ENCODE measurements around the gene ADAM17. TPM values are rescaled to one million over a fixed set of nuclear protein-coding genes. Genes with fewer than 3 reads are reported as not detected.

ADAM17 gene
- polyA plus RNA-seq, 1 of the 3 experiments (the other 2 are of a cell fraction): 17.1 TPM

DNA sequence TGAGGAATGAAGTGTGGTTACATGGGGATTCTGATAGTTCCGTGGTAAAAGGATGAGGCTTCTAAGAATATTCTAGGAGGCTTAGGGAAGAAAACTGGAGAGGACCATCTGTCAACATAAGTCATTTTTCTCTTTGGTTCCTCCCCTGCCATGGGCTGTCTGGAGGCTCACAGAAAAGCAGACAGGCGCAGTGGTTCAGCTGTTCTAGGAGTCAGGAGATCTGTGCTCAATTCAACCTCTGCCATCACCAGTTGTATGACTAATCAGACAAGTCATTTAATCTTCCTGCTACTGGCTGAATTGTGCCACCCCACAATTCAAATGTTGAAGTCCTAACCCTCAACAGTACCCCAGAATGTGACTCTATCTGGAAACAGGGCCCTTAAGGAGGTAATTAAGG lies 36.4 kb downstream of the ADAM17 start:
- no peak for DNase-seq
- no peak overlapping the region for H3K27ac ChIP-seq (ENCODE audit: low read depth in 2 of 2, low read length in 1 of 2)
- 93% methylated on average over 2 of the region's 2 CpGs for WGBS (ENCODE audit: low lambda C conversion rate)

DNA sequence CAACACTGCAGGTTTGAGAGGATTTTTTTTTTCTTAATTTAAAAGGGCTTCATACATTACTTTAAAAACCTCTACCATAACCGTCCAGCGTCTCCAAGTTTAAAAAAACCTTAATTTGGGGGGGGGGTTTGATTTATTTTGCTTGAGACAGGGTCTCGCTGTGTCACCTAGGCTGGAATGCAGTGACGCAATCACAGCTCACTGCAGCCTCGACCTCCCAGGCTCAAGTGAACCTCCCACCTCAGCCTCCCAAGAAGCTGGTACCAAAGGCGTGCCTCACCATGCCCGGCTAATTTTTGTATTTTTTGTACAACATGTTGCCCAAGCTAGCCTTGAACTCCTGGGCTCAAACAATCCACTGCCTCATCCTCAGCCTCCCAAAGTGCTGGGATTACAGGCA lies 36.9 kb downstream of the ADAM17 start:
- Histone ChIP-seq H3K36me3 (replicated peaks in 1 of 2; ENCODE audit: control insufficient read depth in 1 of 2, insufficient read depth in 2 of 2, low read length in 1 of 2) (peaks cover 68 to 69% of the 10 kb centered on the region in 2 experiments), H3K4me2 (no peak overlapping the region), H3K4me3 (ENCODE audit: low read depth in 2 of 2, low read length in 1 of 2) (no peak overlapping the region), H3K79me2 (ENCODE audit: insufficient read depth) (no peaks in the 10 kb centered on the region), H3K9me3 (no peaks in the 10 kb centered on the region), H3K9ac (no peak overlapping the region), H3K9me2 (no peaks in the 10 kb centered on the region), H4K20me1 (ENCODE audit: insufficient read depth) (no peaks in the 10 kb centered on the region), H3K27me3 (ENCODE audit: insufficient read depth) (no peaks in the 10 kb centered on the region), H3K27ac (ENCODE audit: low read depth in 2 of 2, low read length in 1 of 2) (no peak overlapping the region), H3F3A (replicated peaks; ENCODE audit: insufficient read depth) (no peaks in the 10 kb centered on the region), H2AFZ (ENCODE audit: low read depth) (no peak overlapping the region), H3K4me1 (ENCODE audit: control insufficient read depth in 1 of 2, insufficient read depth in 2 of 2, low read depth in 1 of 2, low read length in 1 of 2) (no peaks in the 10 kb centered on the region)
- POLR2A ChIA-PET: no interaction called here
- no peak for TF ChIP-seq JUND (IDR thresholded peaks at IDR 0.05)
- TF ChIP-seq TEAD4 (IDR thresholded peaks at IDR 0.05; ENCODE audit: borderline replicate concordance, insufficient read depth): no peak
- TF ChIP-seq ELF1 (IDR thresholded peaks at IDR 0.05): no peak
- no peak for TF ChIP-seq MEF2A (IDR thresholded peaks at IDR 0.05; ENCODE audit: borderline replicate concordance, low read depth)
- no peak for TF ChIP-seq YY1 (IDR thresholded peaks at IDR 0.05; ENCODE audit: low read depth)
- no peak for TF ChIP-seq TAF1 (IDR thresholded peaks at IDR 0.05; ENCODE audit: borderline replicate concordance, low read depth, low read length)
- TF ChIP-seq, protein P1, sequence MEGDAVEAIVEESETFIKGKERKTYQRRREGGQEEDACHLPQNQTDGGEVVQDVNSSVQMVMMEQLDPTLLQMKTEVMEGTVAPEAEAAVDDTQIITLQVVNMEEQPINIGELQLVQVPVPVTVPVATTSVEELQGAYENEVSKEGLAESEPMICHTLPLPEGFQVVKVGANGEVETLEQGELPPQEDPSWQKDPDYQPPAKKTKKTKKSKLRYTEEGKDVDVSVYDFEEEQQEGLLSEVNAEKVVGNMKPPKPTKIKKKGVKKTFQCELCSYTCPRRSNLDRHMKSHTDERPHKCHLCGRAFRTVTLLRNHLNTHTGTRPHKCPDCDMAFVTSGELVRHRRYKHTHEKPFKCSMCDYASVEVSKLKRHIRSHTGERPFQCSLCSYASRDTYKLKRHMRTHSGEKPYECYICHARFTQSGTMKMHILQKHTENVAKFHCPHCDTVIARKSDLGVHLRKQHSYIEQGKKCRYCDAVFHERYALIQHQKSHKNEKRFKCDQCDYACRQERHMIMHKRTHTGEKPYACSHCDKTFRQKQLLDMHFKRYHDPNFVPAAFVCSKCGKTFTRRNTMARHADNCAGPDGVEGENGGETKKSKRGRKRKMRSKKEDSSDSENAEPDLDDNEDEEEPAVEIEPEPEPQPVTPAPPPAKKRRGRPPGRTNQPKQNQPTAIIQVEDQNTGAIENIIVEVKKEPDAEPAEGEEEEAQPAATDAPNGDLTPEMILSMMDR (IDR thresholded peaks at IDR 0.05): no peak
- no peak for TF ChIP-seq TCF12 (IDR thresholded peaks at IDR 0.05)
- TF ChIP-seq FOSL2 (IDR thresholded peaks at IDR 0.05; ENCODE audit: borderline replicate concordance, low read depth): no peak
- TF ChIP-seq CHD2 (IDR thresholded peaks at IDR 0.05; ENCODE audit: low read length, partially characterized antibody): no peak
- TF ChIP-seq RAD21 (IDR thresholded peaks at IDR 0.05; ENCODE audit: low read length): no peak
- no peak for TF ChIP-seq GABPA (IDR thresholded peaks at IDR 0.05; ENCODE audit: low read depth)
- no peak for TF ChIP-seq SMC3 (IDR thresholded peaks at IDR 0.05; ENCODE audit: low read depth, low read length)
- TF ChIP-seq, protein P2, sequence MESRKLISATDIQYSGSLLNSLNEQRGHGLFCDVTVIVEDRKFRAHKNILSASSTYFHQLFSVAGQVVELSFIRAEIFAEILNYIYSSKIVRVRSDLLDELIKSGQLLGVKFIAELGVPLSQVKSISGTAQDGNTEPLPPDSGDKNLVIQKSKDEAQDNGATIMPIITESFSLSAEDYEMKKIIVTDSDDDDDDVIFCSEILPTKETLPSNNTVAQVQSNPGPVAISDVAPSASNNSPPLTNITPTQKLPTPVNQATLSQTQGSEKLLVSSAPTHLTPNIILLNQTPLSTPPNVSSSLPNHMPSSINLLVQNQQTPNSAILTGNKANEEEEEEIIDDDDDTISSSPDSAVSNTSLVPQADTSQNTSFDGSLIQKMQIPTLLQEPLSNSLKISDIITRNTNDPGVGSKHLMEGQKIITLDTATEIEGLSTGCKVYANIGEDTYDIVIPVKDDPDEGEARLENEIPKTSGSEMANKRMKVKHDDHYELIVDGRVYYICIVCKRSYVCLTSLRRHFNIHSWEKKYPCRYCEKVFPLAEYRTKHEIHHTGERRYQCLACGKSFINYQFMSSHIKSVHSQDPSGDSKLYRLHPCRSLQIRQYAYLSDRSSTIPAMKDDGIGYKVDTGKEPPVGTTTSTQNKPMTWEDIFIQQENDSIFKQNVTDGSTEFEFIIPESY (IDR thresholded peaks at IDR 0.05; ENCODE audit: borderline replicate concordance, low read depth): no peak
- TF ChIP-seq, protein P3, sequence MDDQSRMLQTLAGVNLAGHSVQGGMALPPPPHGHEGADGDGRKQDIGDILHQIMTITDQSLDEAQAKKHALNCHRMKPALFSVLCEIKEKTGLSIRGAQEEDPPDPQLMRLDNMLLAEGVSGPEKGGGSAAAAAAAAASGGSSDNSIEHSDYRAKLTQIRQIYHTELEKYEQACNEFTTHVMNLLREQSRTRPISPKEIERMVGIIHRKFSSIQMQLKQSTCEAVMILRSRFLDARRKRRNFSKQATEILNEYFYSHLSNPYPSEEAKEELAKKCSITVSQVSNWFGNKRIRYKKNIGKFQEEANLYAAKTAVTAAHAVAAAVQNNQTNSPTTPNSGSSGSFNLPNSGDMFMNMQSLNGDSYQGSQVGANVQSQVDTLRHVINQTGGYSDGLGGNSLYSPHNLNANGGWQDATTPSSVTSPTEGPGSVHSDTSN (IDR thresholded peaks at IDR 0.05): no peak
- DNase-seq: no peak
- WGBS (ENCODE audit: low lambda C conversion rate): 94% methylated on average over 7 of the region's 7 CpGs
- CTCF ChIA-PET: interaction anchor here (1.3 to 1.5 kb wide), 2 partner anchors 13 to 21 kb away, joined by 4 to 6 read pairs; no protein-coding TSS in a partner anchor

More for the DNA sequence above, 36.4 kb downstream of the ADAM17 start:
- peaks cover 69 to 73% of the 10 kb centered on the region in 2 experiments for H3K36me3 ChIP-seq (replicated peaks in 1 of 2; ENCODE audit: control insufficient read depth in 1 of 2, insufficient read depth in 2 of 2, low read length in 1 of 2)
- no peaks in the 10 kb centered on the region for H3K27me3 ChIP-seq (ENCODE audit: insufficient read depth)
- H3K4me1 ChIP-seq (ENCODE audit: control insufficient read depth in 1 of 2, insufficient read depth in 2 of 2, low read depth in 1 of 2, low read length in 1 of 2): no peaks in the 10 kb centered on the region
- H3K9me2 ChIP-seq: no peaks in the 10 kb centered on the region
- no peaks in the 10 kb centered on the region for H3F3A ChIP-seq (replicated peaks; ENCODE audit: insufficient read depth)
- no peaks in the 10 kb centered on the region for H3K79me2 ChIP-seq (ENCODE audit: insufficient read depth)
- H3K4me2 ChIP-seq: no peak overlapping the region
- ChIA-PET POLR2A (no interaction called here), CTCF (no interaction called here)
- no peak overlapping the region for H2AFZ ChIP-seq (ENCODE audit: low read depth)
- H3K9ac ChIP-seq: no peak overlapping the region
- no peaks in the 10 kb centered on the region for H4K20me1 ChIP-seq (ENCODE audit: insufficient read depth)
- H3K9me3 ChIP-seq: no peaks in the 10 kb centered on the region
- H3K4me3 ChIP-seq (ENCODE audit: low read depth in 2 of 2, low read length in 1 of 2): no peak overlapping the region
- TF ChIP-seq FOXJ3 (CRISPR knock-in tag; IDR thresholded peaks at IDR 0.05): no peak
- TF ChIP-seq RXRA (IDR thresholded peaks at IDR 0.05; ENCODE audit: borderline replicate concordance, low read depth): no peak
- no peak for TF ChIP-seq TEAD4 (IDR thresholded peaks at IDR 0.05; ENCODE audit: borderline replicate concordance, insufficient read depth)
- TF ChIP-seq NRF1 (IDR thresholded peaks at IDR 0.05; ENCODE audit: low read depth, low read length): no peak
- no peak for TF ChIP-seq JUND (IDR thresholded peaks at IDR 0.05)
- TF ChIP-seq TCF12 (IDR thresholded peaks at IDR 0.05): no peak
- TF ChIP-seq, protein P4, sequence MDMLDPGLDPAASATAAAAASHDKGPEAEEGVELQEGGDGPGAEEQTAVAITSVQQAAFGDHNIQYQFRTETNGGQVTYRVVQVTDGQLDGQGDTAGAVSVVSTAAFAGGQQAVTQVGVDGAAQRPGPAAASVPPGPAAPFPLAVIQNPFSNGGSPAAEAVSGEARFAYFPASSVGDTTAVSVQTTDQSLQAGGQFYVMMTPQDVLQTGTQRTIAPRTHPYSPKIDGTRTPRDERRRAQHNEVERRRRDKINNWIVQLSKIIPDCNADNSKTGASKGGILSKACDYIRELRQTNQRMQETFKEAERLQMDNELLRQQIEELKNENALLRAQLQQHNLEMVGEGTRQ (IDR thresholded peaks at IDR 0.05; ENCODE audit: borderline replicate concordance, low read depth, low read length): no peak
- TF ChIP-seq FOSL2 (IDR thresholded peaks at IDR 0.05; ENCODE audit: borderline replicate concordance, low read depth): no peak
